Stimulated activated CD4-positive, alpha-beta T cell treated with anti-CD3 and anti-CD28 coated beads, Interleukin-15, amount 100 ng/mL, for 1 hour (primary cell): ENCODE measurements around the gene WWC1.

Experiments used
- DNase-seq, 2 donors: peaks; one replicate each; pipeline ENCODE4 v3.0.0-alpha.2; 2020; ENCODE audit warnings: low read depth in 1 of 2, low spot score in 1 of 2

Gene WWC1

DNA sequence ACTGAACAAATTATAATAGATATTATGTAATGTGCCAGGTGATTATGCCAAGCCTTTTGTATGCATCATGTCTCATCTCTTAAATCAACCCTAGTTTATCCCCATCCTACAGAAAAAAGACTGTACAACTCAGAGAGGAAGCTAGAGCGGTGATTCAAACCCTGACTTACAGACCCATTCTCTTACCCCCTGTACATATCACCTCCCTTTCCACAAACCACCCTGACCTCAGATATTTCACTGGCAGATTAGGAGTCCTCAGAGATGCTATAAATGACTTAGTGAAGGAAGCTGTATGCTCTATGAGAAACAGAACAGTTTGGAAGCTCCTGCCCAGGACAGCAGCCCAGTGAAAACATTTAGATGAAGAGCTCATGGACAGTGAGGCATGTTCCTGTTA, 115.8 kb downstream of the WWC1 start:
- no peak for DNase-seq

DNA sequence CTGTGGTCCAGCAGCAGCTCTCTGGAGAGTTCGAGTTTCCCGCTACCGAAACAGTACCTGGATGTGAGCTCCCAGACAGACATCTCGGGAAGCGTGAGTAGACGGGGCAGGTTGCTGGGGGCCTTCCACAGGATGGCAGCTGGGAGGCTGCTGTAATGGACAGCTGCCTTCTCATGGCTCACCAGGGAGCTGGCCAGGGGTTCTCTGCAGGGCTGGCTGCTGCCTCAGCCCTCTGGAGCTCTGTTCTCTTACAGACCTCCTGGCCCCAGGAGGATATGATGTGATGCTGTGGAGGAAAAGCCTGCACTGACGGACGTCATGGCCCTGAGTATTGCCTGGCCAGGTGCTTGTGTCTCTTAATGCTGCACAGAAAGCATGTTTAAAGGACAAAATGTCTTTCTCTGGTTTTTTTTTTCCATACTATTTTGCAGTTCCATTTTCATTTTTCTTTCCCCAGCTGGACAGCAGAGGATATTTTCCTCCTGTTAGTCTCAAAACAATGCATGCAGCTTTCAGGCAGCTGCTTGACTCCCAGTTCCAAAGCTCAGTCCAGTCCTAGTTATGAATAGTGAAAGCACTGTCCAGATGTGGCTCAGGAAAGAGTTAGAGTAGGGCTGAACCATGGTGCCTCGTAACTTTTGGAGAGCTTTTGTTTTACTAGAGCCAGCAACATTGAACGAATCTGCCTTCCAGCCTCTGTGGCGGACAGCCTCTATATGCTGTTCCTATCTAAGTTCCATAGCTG, 117.3 kb downstream of the WWC1 start:
- no peak for DNase-seq

DNA sequence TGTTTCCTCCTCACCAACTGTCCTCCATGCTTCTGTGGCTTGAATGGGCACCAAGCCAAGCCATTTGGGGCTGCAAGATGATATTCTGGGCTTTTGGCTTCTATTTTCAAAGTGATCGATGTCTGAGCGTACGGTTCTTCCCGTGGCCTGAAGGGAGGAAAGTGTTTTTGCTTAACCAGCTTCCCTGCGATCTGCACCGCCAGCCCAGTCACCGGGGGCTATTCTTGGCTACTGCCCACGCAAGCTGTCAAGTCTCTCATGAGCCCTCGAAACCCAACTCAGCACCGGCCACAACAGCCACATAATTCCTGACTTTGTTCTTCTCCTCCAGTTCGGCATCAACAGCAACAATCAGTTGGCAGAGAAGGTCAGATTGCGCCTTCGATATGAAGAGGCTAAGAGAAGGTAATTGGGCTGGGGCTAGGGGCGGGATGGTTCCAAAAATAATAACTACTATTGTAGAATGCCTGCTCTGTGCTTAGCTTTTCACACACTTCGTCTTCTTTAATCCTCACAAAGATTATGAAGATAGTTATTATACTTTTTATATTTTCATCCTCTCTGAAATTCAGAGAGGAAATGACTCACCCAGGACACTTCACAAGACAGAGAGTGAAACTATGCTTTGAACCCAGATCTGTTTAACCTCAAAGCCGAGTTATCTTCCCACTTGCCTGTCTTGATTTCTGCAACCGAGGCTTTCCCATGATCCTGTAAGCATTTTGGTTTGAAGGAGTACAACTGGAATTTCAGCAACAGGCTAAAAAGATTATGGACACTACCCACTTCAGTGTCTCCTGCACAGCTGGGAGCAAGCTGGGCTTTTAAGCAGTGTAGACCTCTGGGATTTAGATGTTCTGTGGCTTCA, 118.4 kb downstream of the WWC1 start:
- DNase-seq = no peak

DNA sequence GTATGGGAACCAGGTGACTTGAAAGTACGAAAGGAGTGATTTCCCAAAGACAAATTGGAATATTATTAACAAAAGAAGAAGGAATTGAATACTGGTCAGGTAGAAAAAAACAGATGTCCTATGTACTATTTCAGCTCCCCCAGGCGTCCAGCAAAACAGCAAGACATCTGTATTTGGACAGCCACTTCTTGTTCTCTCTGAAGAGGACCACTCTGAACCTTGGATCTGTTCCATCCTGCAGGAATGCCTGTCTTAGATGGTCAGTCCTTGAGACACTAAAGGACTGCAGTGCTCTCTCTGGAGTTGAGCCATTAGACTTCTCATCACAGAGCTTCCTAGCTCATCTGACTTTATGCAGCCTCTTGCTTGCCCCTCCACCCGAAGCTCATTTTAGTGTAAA, 120.4 kb downstream of the WWC1 start:
- DNase-seq = no peak

- no peak for DNase-seq
Observed at GRCh38 chr5:168413062-168413461, 121.6 kb downstream of the WWC1 start.

GRCh38 chr5:168413596-168413995, 122.2 kb downstream of the WWC1 start:
- no peak for DNase-seq

DNA sequence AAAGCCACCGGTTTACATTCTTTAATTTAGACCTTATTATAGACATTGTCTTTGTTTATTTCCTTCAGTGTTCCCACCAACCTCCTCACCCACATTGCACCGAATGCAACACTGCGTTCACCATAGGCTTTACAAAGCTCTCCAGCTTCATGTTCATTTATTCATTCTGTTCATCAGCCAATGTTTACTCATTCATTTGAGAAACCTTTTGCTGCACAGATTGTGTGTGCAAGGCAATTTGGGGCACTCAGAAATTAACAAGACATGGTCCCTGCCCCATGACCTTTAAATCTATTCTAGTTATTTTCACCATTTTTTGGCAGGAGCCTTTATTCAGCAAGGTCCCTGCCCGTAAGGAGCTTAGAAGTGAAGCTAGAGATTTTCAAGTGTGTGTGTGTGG, 124.0 kb downstream of the WWC1 start:
- no peak for DNase-seq

DNA sequence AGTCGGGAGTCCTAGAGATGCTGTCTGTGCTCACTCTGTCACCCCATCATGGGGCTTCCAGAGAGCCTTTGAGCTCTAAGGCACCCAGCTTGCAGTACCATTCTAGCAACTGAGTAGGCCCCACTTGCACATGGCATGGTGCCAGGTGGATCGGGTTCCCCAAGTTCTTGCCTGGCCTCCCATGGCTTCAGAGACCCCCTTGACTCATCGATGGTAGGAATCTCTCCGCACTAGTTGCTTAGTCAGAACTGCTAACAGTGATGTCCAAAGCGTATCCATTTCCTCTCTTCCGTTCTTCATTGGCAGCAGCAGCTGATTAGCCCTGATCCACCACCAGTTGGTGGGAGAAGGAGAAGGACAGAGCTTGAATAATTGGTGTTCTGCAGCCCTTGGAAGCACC, 124.5 kb downstream of the WWC1 start:
- DNase-seq = no peak

DNA sequence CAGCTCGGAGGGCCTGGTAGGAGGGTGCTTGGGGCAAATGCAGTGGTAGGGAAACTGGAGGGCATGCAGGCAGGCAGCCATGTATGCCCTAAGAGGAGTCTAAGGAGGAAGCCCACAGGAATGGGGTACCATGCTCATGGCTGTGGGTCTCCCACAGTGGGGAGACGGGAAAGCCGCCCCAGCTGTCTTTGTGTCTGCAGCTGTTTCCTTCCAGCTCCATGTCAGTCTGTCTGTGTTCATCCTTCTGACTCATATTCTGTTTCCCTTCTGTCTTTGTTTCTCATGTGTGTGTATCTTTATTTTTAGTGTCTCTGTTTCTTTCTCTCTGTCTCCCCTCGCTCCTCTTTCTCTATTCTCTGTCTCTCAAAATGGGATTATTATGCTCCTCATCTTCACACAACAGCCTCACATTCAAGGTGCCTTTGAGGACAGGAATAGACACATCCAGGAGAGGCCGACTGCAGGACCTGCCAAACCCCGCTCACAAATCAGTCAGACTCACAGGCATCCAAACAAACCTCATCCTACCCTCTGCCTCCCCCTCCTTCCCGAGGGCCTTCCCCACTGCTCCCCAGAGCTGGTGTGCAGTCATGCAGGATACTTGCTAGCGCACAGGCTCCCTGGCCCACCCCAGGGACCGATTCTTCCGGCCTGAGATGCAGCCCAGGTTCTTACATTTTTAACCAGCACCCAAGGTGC, 126.4 kb downstream of the WWC1 start:
- no peak for DNase-seq

GRCh38 chr5:168420461-168420860, 129.0 kb downstream of the WWC1 start:
- no peak for DNase-seq

GRCh38 chr5:168422431-168422830, 131.0 kb downstream of the WWC1 start:
- DNase-seq = no peak

DNA sequence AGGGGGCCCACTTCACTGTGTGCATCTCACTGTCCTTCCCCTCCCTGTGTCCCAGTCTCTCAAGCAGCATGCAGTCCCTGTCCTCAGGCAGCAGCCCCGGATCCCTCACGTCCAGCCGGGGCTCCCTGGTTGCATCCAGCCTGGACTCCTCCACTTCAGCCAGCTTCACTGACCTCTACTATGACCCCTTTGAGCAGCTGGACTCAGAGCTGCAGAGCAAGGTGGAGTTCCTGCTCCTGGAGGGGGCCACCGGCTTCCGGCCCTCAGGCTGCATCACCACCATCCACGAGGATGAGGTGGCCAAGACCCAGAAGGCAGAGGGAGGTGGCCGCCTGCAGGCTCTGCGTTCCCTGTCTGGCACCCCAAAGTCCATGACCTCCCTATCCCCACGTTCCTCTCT, 132.0 kb downstream of the WWC1 start:
- DNase-seq = no peak

GRCh38 chr5:168423971-168424370, 132.5 kb downstream of the WWC1 start:
- no peak for DNase-seq

DNA sequence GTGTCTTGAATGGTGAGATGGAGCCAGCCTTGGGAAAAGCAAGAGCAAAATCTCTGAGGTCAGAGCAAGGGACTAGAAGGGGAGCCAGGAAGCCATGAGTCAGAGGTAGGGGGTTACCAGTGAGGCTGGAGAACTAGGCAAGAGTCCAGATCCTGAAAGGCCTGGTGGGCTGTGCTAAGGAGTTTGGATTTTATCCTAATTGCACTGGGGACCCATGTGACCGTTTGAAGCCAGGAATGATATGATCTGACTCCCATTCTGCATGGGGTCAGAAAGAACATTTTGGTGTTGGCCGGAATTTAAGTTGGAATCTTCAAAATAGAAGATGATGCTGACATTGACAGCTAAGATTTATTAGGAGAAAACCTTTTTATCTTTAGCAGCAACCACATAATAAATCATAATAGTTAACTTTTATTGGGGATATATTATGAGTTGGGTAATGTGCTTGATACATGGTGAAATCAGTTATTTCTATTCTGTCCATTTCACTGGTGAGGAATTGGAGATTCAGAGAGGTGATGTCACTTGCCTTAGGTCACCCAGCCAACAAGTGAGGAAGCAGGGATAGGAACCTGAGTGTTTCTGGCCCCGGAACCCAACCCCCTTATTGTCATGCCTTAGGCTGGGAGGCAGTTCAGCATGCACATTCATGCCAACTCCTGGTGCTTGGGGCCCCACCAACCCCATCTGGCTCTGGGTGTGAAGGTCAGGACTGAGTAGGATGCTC, 133.3 kb downstream of the WWC1 start:
- DNase-seq = no peak

GRCh38 chr5:168426007-168426863, 134.8 kb downstream of the WWC1 start:
- DNase-seq = no peak

- DNase-seq = no peak
Observed at GRCh38 chr5:168426864-168427172, 135.4 kb downstream of the WWC1 start.

- no peak for DNase-seq
Observed at GRCh38 chr5:168427224-168427623, 135.8 kb downstream of the WWC1 start.

DNA sequence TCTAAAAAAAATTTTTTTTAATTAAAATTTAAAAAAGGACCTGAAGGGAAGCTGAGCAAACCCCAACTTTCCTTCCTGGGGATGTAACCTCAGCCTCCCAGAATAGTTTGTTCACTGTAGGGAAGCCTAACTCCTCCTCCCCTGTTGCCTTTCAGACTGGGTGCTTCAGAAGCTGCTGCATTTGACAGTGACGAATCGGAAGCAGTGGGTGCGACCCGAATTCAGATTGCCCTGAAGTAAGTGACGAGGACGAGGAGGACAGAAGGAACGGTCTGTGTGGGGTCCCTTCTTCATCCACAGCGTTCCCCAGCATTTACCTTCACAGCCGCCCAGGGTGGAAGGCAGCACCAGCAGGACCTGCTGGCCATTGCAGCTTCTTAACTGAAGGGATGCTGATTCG, 137.1 kb downstream of the WWC1 start:
- DNase-seq = no peak

DNA sequence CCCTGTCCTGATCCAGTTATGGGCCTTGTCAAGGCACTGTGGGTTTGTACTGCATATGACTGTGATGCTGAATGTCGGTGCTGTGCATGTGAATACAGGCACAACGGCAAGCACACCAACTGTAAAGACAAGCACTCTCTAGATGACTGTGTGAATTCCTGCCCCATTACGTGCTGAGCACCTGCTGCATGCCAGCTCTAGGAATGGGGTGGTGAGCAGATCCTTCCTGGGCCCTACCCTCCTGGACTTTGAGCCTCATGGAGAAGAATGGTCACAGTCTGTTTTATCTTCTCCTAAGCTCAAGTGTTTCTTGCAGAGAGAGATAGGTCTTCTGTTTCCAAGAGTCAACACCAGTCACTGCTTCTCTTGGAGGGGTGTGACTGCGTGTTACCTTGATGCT, 138.9 kb downstream of the WWC1 start:
- DNase-seq = no peak

DNA sequence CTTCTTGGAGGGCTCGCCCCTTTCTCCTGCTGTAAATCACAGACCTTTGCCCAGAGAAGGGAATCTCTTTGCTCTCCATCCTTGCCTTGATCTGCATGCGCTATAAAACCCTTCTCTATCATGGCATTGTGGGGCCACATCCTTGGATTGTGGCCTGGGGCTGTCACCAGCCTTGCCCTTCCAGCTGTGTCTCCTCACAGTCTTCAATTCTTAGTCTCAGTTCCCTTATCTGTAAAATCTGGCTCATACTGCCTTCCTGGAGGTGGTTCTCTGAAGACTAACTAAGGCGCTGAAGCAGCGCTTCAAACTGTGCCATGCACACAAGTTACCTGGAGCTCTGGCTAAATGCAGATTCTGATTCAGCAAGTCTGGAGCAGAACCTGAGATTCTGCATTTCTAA, 141.5 kb downstream of the WWC1 start:
- DNase-seq = no peak

DNA sequence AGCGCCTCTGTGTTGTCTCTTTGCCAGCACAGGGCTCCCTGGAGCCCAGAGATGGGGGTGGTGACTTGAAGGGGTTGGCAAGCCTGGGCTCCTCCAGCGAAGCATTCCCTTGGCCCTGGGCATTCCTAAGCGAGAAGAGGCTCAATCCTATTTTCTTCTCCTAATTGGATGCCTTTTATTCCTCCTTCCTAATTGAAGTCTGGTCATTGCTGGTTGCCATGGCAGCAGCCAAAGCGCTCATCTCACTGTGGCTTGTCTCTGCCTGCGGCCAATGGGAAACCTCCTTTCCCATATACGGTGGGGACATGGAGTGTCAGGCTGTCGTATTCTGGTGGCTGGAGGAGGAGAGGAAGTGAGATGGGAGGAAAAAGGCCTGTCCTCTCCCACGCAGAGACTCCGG, 142.6 kb downstream of the WWC1 start:
- no peak for DNase-seq
